ENCODE measurements around the gene TXNL4B. TPM values are rescaled to one million over a fixed set of nuclear protein-coding genes. Genes with fewer than 3 reads are reported as not detected.

The TXNL4B gene
- total RNA-seq, 1 donor from 2014 or later, result 12.8 TPM

DNA sequence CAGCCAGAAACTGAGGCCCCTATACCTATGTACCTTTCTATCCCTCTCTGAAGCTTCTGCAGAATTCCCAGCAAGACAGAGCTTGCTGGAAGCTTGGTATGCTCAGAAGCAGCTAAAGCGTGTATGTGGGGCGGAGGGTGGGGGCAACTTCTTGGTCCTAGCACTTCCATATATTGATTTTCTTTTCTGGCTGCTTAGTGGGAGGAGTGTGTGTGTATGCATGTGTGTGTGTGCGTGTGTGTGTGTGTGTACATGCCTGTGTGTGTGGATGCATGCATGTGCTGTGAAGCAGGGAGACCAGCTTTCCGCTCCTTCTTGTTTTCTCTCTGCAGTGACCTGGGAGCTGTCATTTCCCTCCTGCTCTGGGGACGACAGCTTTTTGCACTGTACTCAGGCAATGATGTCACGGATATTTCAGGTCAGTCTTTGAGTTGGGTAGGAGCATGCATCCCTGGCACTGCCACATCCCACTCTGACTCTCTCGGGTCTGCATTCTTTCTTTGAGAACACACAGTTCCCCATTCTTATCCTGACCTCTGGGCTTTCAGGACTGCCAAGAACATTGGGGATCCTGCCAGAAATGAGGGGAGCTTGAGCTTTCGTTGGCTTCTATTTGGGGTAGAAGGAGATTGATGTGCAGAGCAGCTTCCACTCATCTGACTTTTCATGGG, 19.7 kb downstream of the TXNL4B start:
- Histone ChIP-seq H3K4me2 (ENCODE audit: low read length) (no peak overlapping the region), H3K4me3 (ENCODE audit: insufficient read depth, low read depth, low read length) (no peak overlapping the region), H3K9ac (ENCODE audit: low read length) (no peak overlapping the region), H3K27me3 (ENCODE audit: insufficient read depth, low read length) (no peaks in the 10 kb centered on the region), H3K9me3 (ENCODE audit: insufficient read depth, low read depth, low read length) (no peaks in the 10 kb centered on the region), H3K4me1 (ENCODE audit: insufficient read depth, low read length) (no peaks in the 10 kb centered on the region), H2AFZ (ENCODE audit: low read depth, low read length) (no peak overlapping the region), H3K27ac (ENCODE audit: low read depth, low read length) (no peak overlapping the region), H4K20me1 (ENCODE audit: insufficient read depth, low read length) (no peaks in the 10 kb centered on the region), H3K36me3 (ENCODE audit: insufficient read depth, low read length) (no peaks in the 10 kb centered on the region), H3K79me2 (ENCODE audit: insufficient read depth, low read length) (no peaks in the 10 kb centered on the region)
- Mint-ChIP-seq H3K27me3 (ENCODE audit: low read depth, unreplicated experiment) (no peaks in the 10 kb centered on the region), H3K9me3 (ENCODE audit: unreplicated experiment) (peaks cover 5% of the 10 kb centered on the region), H3K36me3 (ENCODE audit: low read depth, unreplicated experiment) (peaks cover 16% of the 10 kb centered on the region), H3K4me3 (ENCODE audit: unreplicated experiment) (no peak overlapping the region), H3K27ac (ENCODE audit: unreplicated experiment) (no peak overlapping the region), H3K4me1 (ENCODE audit: low read depth, unreplicated experiment) (no peaks in the 10 kb centered on the region)
- TF ChIP-seq, protein P1, sequence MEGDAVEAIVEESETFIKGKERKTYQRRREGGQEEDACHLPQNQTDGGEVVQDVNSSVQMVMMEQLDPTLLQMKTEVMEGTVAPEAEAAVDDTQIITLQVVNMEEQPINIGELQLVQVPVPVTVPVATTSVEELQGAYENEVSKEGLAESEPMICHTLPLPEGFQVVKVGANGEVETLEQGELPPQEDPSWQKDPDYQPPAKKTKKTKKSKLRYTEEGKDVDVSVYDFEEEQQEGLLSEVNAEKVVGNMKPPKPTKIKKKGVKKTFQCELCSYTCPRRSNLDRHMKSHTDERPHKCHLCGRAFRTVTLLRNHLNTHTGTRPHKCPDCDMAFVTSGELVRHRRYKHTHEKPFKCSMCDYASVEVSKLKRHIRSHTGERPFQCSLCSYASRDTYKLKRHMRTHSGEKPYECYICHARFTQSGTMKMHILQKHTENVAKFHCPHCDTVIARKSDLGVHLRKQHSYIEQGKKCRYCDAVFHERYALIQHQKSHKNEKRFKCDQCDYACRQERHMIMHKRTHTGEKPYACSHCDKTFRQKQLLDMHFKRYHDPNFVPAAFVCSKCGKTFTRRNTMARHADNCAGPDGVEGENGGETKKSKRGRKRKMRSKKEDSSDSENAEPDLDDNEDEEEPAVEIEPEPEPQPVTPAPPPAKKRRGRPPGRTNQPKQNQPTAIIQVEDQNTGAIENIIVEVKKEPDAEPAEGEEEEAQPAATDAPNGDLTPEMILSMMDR (IDR thresholded peaks at IDR 0.05; ENCODE audit: insufficient read depth, low read depth, low read length), result no peak
- no peak for TF ChIP-seq EZH2 (IDR thresholded peaks at IDR 0.05; ENCODE audit: insufficient read depth, low read length)
- no peak for FAIRE-seq
- DNase-seq (ENCODE audit: low read depth), result no peak

DNA sequence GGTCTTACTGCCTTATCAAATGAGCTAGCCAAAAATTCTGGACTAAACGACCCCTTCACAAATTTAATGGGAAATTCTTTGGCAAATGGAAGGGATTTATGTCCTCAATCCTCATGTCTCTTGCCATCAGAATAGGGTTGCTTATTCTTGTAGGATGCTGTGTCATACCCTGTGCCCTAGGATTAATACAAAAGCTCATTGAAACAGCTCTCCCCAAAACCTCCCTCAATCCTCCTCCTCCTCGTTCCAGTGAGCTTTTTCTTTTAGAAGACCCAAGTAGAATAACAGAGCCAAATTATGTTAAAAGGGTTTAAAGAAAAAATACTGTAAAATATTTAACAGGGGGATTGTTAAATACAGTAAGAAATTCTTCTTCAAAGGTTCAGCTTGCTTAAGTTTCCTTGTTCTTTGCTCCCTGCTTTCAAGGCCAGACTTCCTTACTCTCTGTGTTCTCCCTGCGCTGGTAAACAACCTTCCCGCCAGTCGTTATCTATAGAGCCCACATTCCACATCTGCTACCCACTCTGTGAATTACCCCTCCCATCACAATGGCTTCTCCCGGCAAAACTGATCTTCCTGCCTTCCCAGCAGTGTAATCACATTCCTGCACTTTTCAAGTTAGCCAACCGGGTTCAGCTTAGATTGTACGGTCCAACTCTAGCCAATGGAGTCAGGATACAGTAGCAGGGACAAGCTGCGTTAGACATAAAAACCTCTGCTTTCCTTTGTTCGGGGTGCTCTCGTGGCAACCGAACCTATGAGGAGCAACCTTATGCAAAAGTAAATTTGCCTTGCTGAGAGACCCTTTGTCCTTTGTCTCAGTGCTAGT, 20.7 kb downstream of the TXNL4B start:
- TF ChIP-seq, protein P1 (IDR thresholded peaks at IDR 0.05; ENCODE audit: insufficient read depth, low read depth, low read length), result no peak
- no peak for TF ChIP-seq EZH2 (IDR thresholded peaks at IDR 0.05; ENCODE audit: insufficient read depth, low read length)
- Mint-ChIP-seq H3K4me3 (ENCODE audit: unreplicated experiment) (no peak overlapping the region), H3K4me1 (ENCODE audit: low read depth, unreplicated experiment) (no peaks in the 10 kb centered on the region), H3K36me3 (ENCODE audit: low read depth, unreplicated experiment) (peaks cover 10% of the 10 kb centered on the region), H3K9me3 (ENCODE audit: unreplicated experiment) (peaks cover 5% of the 10 kb centered on the region), H3K27me3 (ENCODE audit: low read depth, unreplicated experiment) (no peaks in the 10 kb centered on the region), H3K27ac (ENCODE audit: unreplicated experiment) (peak overlapping the region; percentile 8)
- Histone ChIP-seq H2AFZ (ENCODE audit: low read depth, low read length) (no peak overlapping the region), H3K27me3 (ENCODE audit: insufficient read depth, low read length) (no peaks in the 10 kb centered on the region), H3K9me3 (ENCODE audit: insufficient read depth, low read depth, low read length) (no peaks in the 10 kb centered on the region), H3K36me3 (ENCODE audit: insufficient read depth, low read length) (no peaks in the 10 kb centered on the region), H4K20me1 (ENCODE audit: insufficient read depth, low read length) (no peaks in the 10 kb centered on the region), H3K4me2 (ENCODE audit: low read length) (no peak overlapping the region), H3K27ac (ENCODE audit: low read depth, low read length) (no peak overlapping the region), H3K79me2 (ENCODE audit: insufficient read depth, low read length) (no peaks in the 10 kb centered on the region), H3K4me3 (ENCODE audit: insufficient read depth, low read depth, low read length) (no peak overlapping the region), H3K4me1 (ENCODE audit: insufficient read depth, low read length) (no peaks in the 10 kb centered on the region), H3K9ac (ENCODE audit: low read length) (no peak overlapping the region)
- peak; percentile 9 for DNase-seq (ENCODE audit: low read depth)
- FAIRE-seq, result no peak
